HepG2 (cell line): ENCODE measurements around the gene PARP6. TPM values are rescaled to one million over a fixed set of nuclear protein-coding genes. Genes with fewer than 3 reads are reported as not detected.
A peak's percentile ranks its signal among the peaks of the same experiment; 100 is the strongest.

ENCODE experiments used
- HCFC1 ChIP-seq: fragments of 150-350 bp; IDR thresholded peaks from 2 replicates; pipeline ENCODE4 v1.6.1; 2014; ENCODE audit warnings: low read depth, low read length
- HNRNPL ChIP-seq: fragments of 200-400 bp; formaldehyde crosslinking; IDR thresholded peaks from 2 replicates; pipeline ENCODE4 v1.6.1; 2017; ENCODE audit warnings: mild to moderate bottlenecking, low read depth, low read length
- IKZF1 ChIP-seq: fragments of 450-650 bp; IDR thresholded peaks from 2 replicates; pipeline ENCODE4 v1.7.1; 2016
- KDM5B ChIP-seq: sonication (generic); formaldehyde crosslinking; IDR thresholded peaks from 2 replicates; pipeline ENCODE4 v1.4.0; 2020; ENCODE audit warnings: missing genetic modification reagents, mild to moderate bottlenecking, borderline replicate concordance
- KMT2A ChIP-seq: sonication (generic); formaldehyde crosslinking; IDR thresholded peaks from 2 replicates; pipeline ENCODE4 v1.4.0; 2020; ENCODE audit warnings: missing genetic modification reagents
- PAX8 ChIP-seq: sonication (generic); formaldehyde crosslinking; IDR thresholded peaks from 2 replicates; pipeline ENCODE4 v1.8.0; 2022; ENCODE audit warnings: mild to moderate bottlenecking, missing genetic modification reagents, borderline replicate concordance
- PBX3 ChIP-seq: sonication (generic); formaldehyde crosslinking; IDR thresholded peaks from 2 replicates; pipeline ENCODE4 v1.8.1; 2023; ENCODE audit warnings: missing genetic modification reagents, inconsistent platforms, borderline replicate concordance
- PHF8 ChIP-seq: sonication (generic); formaldehyde crosslinking; IDR thresholded peaks from 2 replicates; pipeline ENCODE4 v1.5.0; 2020; ENCODE audit warnings: missing genetic modification reagents
- POGZ ChIP-seq: sonication (generic); formaldehyde crosslinking; IDR thresholded peaks from 2 replicates; pipeline ENCODE4 v1.4.0; 2020; ENCODE audit warnings: mild to moderate bottlenecking, missing genetic modification reagents
- RAD21 ChIP-seq: fragments of 450-650 bp; formaldehyde crosslinking; IDR thresholded peaks from 2 replicates; pipeline ENCODE4 v1.5.0; 2020; ENCODE audit warnings: mild to moderate bottlenecking
- SAFB2 ChIP-seq: sonication (generic); formaldehyde crosslinking; IDR thresholded peaks from 2 replicates; pipeline ENCODE4 v1.5.1; 2020; ENCODE audit warnings: missing genetic modification reagents, low read depth, mild to moderate bottlenecking, borderline replicate concordance
- SALL1 ChIP-seq: sonication (generic); formaldehyde crosslinking; IDR thresholded peaks from 2 replicates; pipeline ENCODE4 v1.8.0; 2022; ENCODE audit warnings: mild to moderate bottlenecking, missing genetic modification reagents
- SIX4 ChIP-seq: sonication (generic); formaldehyde crosslinking; IDR thresholded peaks from 2 replicates; pipeline ENCODE4 v1.4.0; 2020; ENCODE audit warnings: missing genetic modification reagents
- SP1 ChIP-seq, 2 experiments: fragments of 450-650 bp in 1 of 2; sonication (generic) in 1 of 2; formaldehyde crosslinking in 1 of 2; IDR thresholded peaks; 2 replicates each; pipeline versions ENCODE4 v1.4.0 to v1.6.1; 2016 to 2020; ENCODE audit warnings: missing genetic modification reagents in 1 of 2
- TCF7L2 ChIP-seq: IDR thresholded peaks from 2 replicates; pipeline ENCODE4 v1.6.1; 2011; ENCODE audit warnings: mild to moderate bottlenecking, low read depth, low read length, moderate library complexity
- TEF ChIP-seq: sonication (generic); formaldehyde crosslinking; IDR thresholded peaks from 2 replicates; pipeline ENCODE4 v1.5.0; 2020; ENCODE audit warnings: missing genetic modification reagents
- TRIM22 ChIP-seq: fragments of 450-650 bp; IDR thresholded peaks from 2 replicates; pipeline ENCODE4 v1.6.1; 2017
- ZBTB1 ChIP-seq: sonication (generic); formaldehyde crosslinking; IDR thresholded peaks from 2 replicates; pipeline ENCODE4 v1.4.0; 2020; ENCODE audit warnings: missing genetic modification reagents, borderline replicate concordance
- ZBTB49 ChIP-seq: sonication (generic); formaldehyde crosslinking; IDR thresholded peaks from 2 replicates; pipeline ENCODE4 v1.4.0; 2020; ENCODE audit warnings: missing genetic modification reagents, borderline replicate concordance
- ZFYVE20 ChIP-seq: sonication (generic); formaldehyde crosslinking; IDR thresholded peaks from 2 replicates; pipeline ENCODE4 v1.8.0; 2023; ENCODE audit warnings: low read depth, mild to moderate bottlenecking, moderate library complexity, missing genetic modification reagents, borderline replicate concordance
- ZNF34 ChIP-seq: sonication (generic); formaldehyde crosslinking; IDR thresholded peaks from 2 replicates; pipeline ENCODE4 v1.4.0; 2020; ENCODE audit warnings: mild to moderate bottlenecking, missing genetic modification reagents, borderline replicate concordance
- ZNF414 ChIP-seq: sonication (generic); formaldehyde crosslinking; IDR thresholded peaks from 2 replicates; pipeline ENCODE4 v1.5.0; 2020; ENCODE audit warnings: missing genetic modification reagents
- ZNF431 ChIP-seq: sonication (generic); formaldehyde crosslinking; IDR thresholded peaks from 2 replicates; pipeline ENCODE4 v1.9.0; 2022; ENCODE audit warnings: missing genetic modification reagents, low read depth, mild to moderate bottlenecking, borderline replicate concordance
- ZSCAN20 ChIP-seq: sonication (generic); formaldehyde crosslinking; IDR thresholded peaks from 2 replicates; pipeline ENCODE4 v1.4.0; 2020; ENCODE audit warnings: missing genetic modification reagents, mild to moderate bottlenecking, borderline replicate concordance
- polyA plus RNA-seq, 8 experiments: library from polyadenylated mRNA; depleted of rRNA in 3 of 8; stranded (reverse) in 7 of 8; unstranded in 1 of 8; fragments of >200 nt; fragmentation: Illumina TruSeq in 4 of 8; extraction: Trizol in 4 of 8; gene quantifications; 2 replicates each; pipeline versions ENCODE4 v1.2.1 to v1.2.3, GENCODE V29; 2011 to 2016; ENCODE audit warnings: low read depth in 4 of 8, missing spikeins in 1 of 8, mixed read lengths in 1 of 8; ENCODE audit not compliant: insufficient read depth in 1 of 8
- total RNA-seq, 5 experiments: library from RNA; depleted of rRNA; stranded (reverse); fragments of >200 nt; fragmentation: Illumina TruSeq; extraction: Trizol; gene quantifications; 2 replicates each; pipeline ENCODE4 v1.2.3, GENCODE V29; 2016; ENCODE audit warnings: low read depth in 1 of 5
- TF ChIP-seq, protein P1 (sequence below): sonication (generic); formaldehyde crosslinking; IDR thresholded peaks from 2 replicates; pipeline ENCODE4 v1.9.0; 2021; ENCODE audit warnings: missing genetic modification reagents, borderline replicate concordance

The PARP6 gene
- total and polyA plus RNA-seq, 2 of the 13 experiments (the other 11 are each of a cell fraction or from before 2014, with no cell fraction given), result 0.22 to 0.87 TPM

GRCh38 chr15:72229947-72230196 is 42.5 kb downstream of the PARP6 start (continued):
- TF ChIP-seq ZNF414 (CRISPR knock-in tag), result 0 out of 2 replicates have a peak, but pooled peaks have one; percentile 12
- TF ChIP-seq ZNF431 (CRISPR knock-in tag), result no peak
- no peak for TF ChIP-seq ZNF34
- TF ChIP-seq KDM5B, result peak; percentile 66; the same call in 1 of the 2 replicates
- no peak for TF ChIP-seq SAFB2 (CRISPR knock-in tag)
- TF ChIP-seq KMT2A, result 0 out of 2 replicates have a peak, but pooled peaks have one; percentile 6
- TF ChIP-seq SALL1 (CRISPR knock-in tag), result no peak
- TF ChIP-seq PAX8 (CRISPR knock-in tag), result no peak; the same call in 1 of the 2 replicates
- TF ChIP-seq PHF8 (CRISPR knock-in tag), result peak; percentile 39; the same call in 1 of the 2 replicates
- TF ChIP-seq PBX3 (CRISPR knock-in tag), result no peak
- no peak for TF ChIP-seq ZFYVE20 (CRISPR knock-in tag)
- no peak for TF ChIP-seq ZBTB1
- no peak for TF ChIP-seq POGZ (CRISPR knock-in tag)
- TF ChIP-seq TCF7L2, result no peak
- TF ChIP-seq SP1 (IDR thresholded peaks at IDR 0.05), result no peak
- no peak for TF ChIP-seq SP1 (CRISPR knock-in tag; IDR thresholded peaks at IDR 0.05)
- TF ChIP-seq SIX4 (CRISPR knock-in tag), result no peak
- TF ChIP-seq TEF (CRISPR knock-in tag), result peak; percentile 46; the same call in 1 of the 2 replicates
- no peak for TF ChIP-seq TRIM22
- no peak for TF ChIP-seq RAD21 (CRISPR knock-in tag)
- TF ChIP-seq ZBTB49 (CRISPR knock-in tag), result no peak
- no peak for TF ChIP-seq IKZF1
- TF ChIP-seq ZSCAN20 (CRISPR knock-in tag), result peak; percentile 40; the same call in 1 of the 2 replicates
- TF ChIP-seq, protein P1, sequence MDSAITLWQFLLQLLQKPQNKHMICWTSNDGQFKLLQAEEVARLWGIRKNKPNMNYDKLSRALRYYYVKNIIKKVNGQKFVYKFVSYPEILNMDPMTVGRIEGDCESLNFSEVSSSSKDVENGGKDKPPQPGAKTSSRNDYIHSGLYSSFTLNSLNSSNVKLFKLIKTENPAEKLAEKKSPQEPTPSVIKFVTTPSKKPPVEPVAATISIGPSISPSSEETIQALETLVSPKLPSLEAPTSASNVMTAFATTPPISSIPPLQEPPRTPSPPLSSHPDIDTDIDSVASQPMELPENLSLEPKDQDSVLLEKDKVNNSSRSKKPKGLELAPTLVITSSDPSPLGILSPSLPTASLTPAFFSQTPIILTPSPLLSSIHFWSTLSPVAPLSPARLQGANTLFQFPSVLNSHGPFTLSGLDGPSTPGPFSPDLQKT (CRISPR knock-in tag), result no peak
- TF ChIP-seq HNRNPL, result no peak
- no peak for TF ChIP-seq HCFC1
